Activated CD4-positive, alpha-beta T cell treated with anti-CD3 and anti-CD28 coated beads for 36 hours (primary cell): Measurements from ENCODE around the gene INPP5D. TPM values are rescaled to one million over a fixed set of nuclear protein-coding genes. Genes with fewer than 3 reads are reported as not detected.

ENCODE experiments used
- ATAC-seq: fragments of 200-7000 bp; cut with Tn5 transposase; one replicate; pipeline ENCODE4 v1.10.0; 2021; ENCODE audit warnings: mild to moderate bottlenecking, moderate library complexity
- CTCF ChIA-PET: fragments of 350-600 bp; sonication (Branson Sonifier 250); formaldehyde crosslinking; loops from one replicate; lab custom pipeline; 2021; ENCODE audit warnings: antibody characterized with exemption; lab: Charles Lee
- POLR2A ChIA-PET: fragments of 350-600 bp; sonication (Branson Sonifier 250); formaldehyde crosslinking; loops from one replicate; lab custom pipeline; 2021; ENCODE audit warnings: antibody characterized with exemption, inconsistent platforms; lab: Charles Lee
- DNase-seq: peaks from one replicate; pipeline ENCODE4 v3.0.0-alpha.2; 2020
- H3K27ac Mint-ChIP-seq: one replicate; pipeline ENCODE4 v1.8.0; 2021; ENCODE audit warnings: mixed read lengths
- H3K27me3 Mint-ChIP-seq: one replicate; pipeline ENCODE4 v1.8.0; 2021; ENCODE audit warnings: mixed read lengths
- H3K36me3 Mint-ChIP-seq: one replicate; pipeline ENCODE4 v1.8.0; 2021; ENCODE audit warnings: low read depth, mixed read lengths
- H3K4me1 Mint-ChIP-seq: one replicate; pipeline ENCODE4 v1.8.0; 2021; ENCODE audit warnings: mixed read lengths
- H3K4me3 Mint-ChIP-seq: one replicate; pipeline ENCODE4 v1.8.0; 2021; ENCODE audit warnings: mild to moderate bottlenecking, moderate library complexity, mixed read lengths
- H3K9me3 Mint-ChIP-seq: one replicate; pipeline ENCODE4 v1.8.0; 2021; ENCODE audit warnings: low read depth, mixed read lengths
- intact Hi-C, 2 experiments: fragments of 100-400 bp; cut with DNase I in 1 of 2; cut with micrococcal nuclease in 1 of 2; formaldehyde crosslinking; loops; one replicate each; pipeline versions ENCODE4 v1.14.2 to v1.15.1; 2022 to 2024; cut with DNase I, micrococcal nuclease
- total RNA-seq, 2 experiments: library from RNA; stranded (reverse); gene quantifications; one replicate each; pipeline ENCODE4 v1.2.3, GENCODE V29; 2021

Gene INPP5D
- total RNA-seq, 2 experiments from 2014 or later = 40.5 to 53.4 TPM

GRCh38 chr2:233228376-233228775 lies 168.2 kb downstream of the INPP5D start:
- ChIA-PET POLR2A (no interaction called here), CTCF (interaction anchor here (0.7 to 1.5 kb wide), 2 partner anchors 174 to 391 kb away, joined by 4 read pairs; no protein-coding TSS in a partner anchor)
- H3K27ac Mint-ChIP-seq = no peak overlapping the region
- DNase-seq = no peak
- H3K9me3 Mint-ChIP-seq = no peaks in the 10 kb centered on the region
- ATAC-seq = no peak
- intact Hi-C loops = no loop called here
- no peak overlapping the region for H3K4me3 Mint-ChIP-seq
- peaks cover 22% of the 10 kb centered on the region for H3K4me1 Mint-ChIP-seq
- H3K27me3 Mint-ChIP-seq = no peaks in the 10 kb centered on the region
- no peaks in the 10 kb centered on the region for H3K36me3 Mint-ChIP-seq

- Mint-ChIP-seq H3K9me3 (no peaks in the 10 kb centered on the region), H3K4me3 (peak overlapping the region; percentile 16), H3K36me3 (no peaks in the 10 kb centered on the region), H3K27ac (peak overlapping the region; percentile 72), H3K4me1 (peaks cover 31% of the 10 kb centered on the region), H3K27me3 (no peaks in the 10 kb centered on the region)
- ChIA-PET POLR2A (interaction anchor here (0.7 to 0.9 kb wide), 2 partner anchors 34 to 170 kb away, joined by 4 to 5 read pairs; no protein-coding TSS in a partner anchor), CTCF (interaction anchor here (1.2 to 2.0 kb wide), 3 partner anchors 10 to 181 kb away, joined by 3 to 7 read pairs (median 5); no protein-coding TSS in a partner anchor)
- ATAC-seq (no peak), DNase-seq (no peak)
- intact Hi-C loops = loop anchor here (1.0 to 5.0 kb wide), 4 partner anchors 14 to 171 kb away; partner anchors contain the start of gene INPP5D (in 2 of the 2)
Measured at GRCh38 chr2:233233618-233234230, 173.6 kb downstream of the INPP5D start.

- DNase-seq (peak; percentile 45), ATAC-seq (peak; percentile 27)
- Mint-ChIP-seq H3K27me3 (no peaks in the 10 kb centered on the region), H3K9me3 (no peaks in the 10 kb centered on the region), H3K36me3 (no peaks in the 10 kb centered on the region), H3K4me3 (peak overlapping the region; percentile 16), H3K4me1 (peaks cover 37% of the 10 kb centered on the region), H3K27ac (peak overlapping the region; percentile 72)
- POLR2A ChIA-PET = interaction anchor here (0.7 to 0.9 kb wide), 2 partner anchors 33 to 170 kb away, joined by 4 to 5 read pairs; no protein-coding TSS in a partner anchor
- CTCF ChIA-PET = interaction anchor here (1.2 to 2.0 kb wide), 4 partner anchors 9 to 181 kb away, joined by 3 to 7 read pairs (median 6); no protein-coding TSS in a partner anchor
- intact Hi-C loops = loop anchor here (1.0 to 5.0 kb wide), 4 partner anchors 13 to 172 kb away; partner anchors contain the start of gene INPP5D (in 2 of the 2)
Measured at GRCh38 chr2:233234264-233234663, 174.1 kb downstream of the INPP5D start.

GRCh38 chr2:233234996-233235395 lies 174.9 kb downstream of the INPP5D start:
- H3K4me1 Mint-ChIP-seq = peaks cover 42% of the 10 kb centered on the region
- no peak overlapping the region for H3K27ac Mint-ChIP-seq
- DNase-seq (no peak), ATAC-seq (no peak)
- intact Hi-C loops = loop anchor here (1.0 to 5.0 kb wide), 4 partner anchors 12 to 173 kb away; partner anchors contain the start of gene INPP5D (in 2 of the 2)
- no peaks in the 10 kb centered on the region for H3K27me3 Mint-ChIP-seq
- POLR2A ChIA-PET = no interaction called here
- no peaks in the 10 kb centered on the region for H3K9me3 Mint-ChIP-seq
- no peaks in the 10 kb centered on the region for H3K36me3 Mint-ChIP-seq
- CTCF ChIA-PET = interaction anchor here (0.7 to 2.0 kb wide), 8 partner anchors 8 to 185 kb away, joined by 3 to 7 read pairs (median 3); no protein-coding TSS in a partner anchor
- H3K4me3 Mint-ChIP-seq = no peak overlapping the region

- CTCF ChIA-PET = interaction anchor here (1.0 to 2.5 kb wide), 4 partner anchors 12 to 172 kb away, joined by 3 to 13 read pairs (median 4); partner anchors contain the start of gene ATG16L1
- DNase-seq (no peak), ATAC-seq (no peak)
- no peaks in the 10 kb centered on the region for H3K36me3 Mint-ChIP-seq
- intact Hi-C loops = loop anchor here in 1 of 2 experiments (2.0 kb wide), 1 partner anchor 155 kb away; no protein-coding TSS in a partner anchor
- POLR2A ChIA-PET = interaction anchor here (0.6 kb wide), 1 partner anchor 48 kb away, joined by 3 read pairs; no protein-coding TSS in a partner anchor
- H3K27ac Mint-ChIP-seq = no peak overlapping the region
- no peaks in the 10 kb centered on the region for H3K27me3 Mint-ChIP-seq
- H3K9me3 Mint-ChIP-seq = no peaks in the 10 kb centered on the region
- H3K4me1 Mint-ChIP-seq = peaks cover 42% of the 10 kb centered on the region
- no peak overlapping the region for H3K4me3 Mint-ChIP-seq
Measured at GRCh38 chr2:233235977-233236376, 175.8 kb downstream of the INPP5D start.

GRCh38 chr2:233236820-233237589 lies 176.9 kb downstream of the INPP5D start:
- ATAC-seq (no peak), DNase-seq (no peak)
- Mint-ChIP-seq H3K9me3 (no peaks in the 10 kb centered on the region), H3K27ac (peak overlapping the region; percentile 32), H3K36me3 (no peaks in the 10 kb centered on the region), H3K4me1 (peaks cover 50% of the 10 kb centered on the region), H3K4me3 (no peak overlapping the region), H3K27me3 (no peaks in the 10 kb centered on the region)
- ChIA-PET POLR2A (no interaction called here), CTCF (interaction anchor here (0.7 to 2.5 kb wide), 4 partner anchors 10 to 463 kb away, joined by 3 to 13 read pairs (median 4); partner anchors contain the start of gene ATG16L1)
- intact Hi-C loops = no loop called here

GRCh38 chr2:233240897-233241296 lies 180.8 kb downstream of the INPP5D start:
- Mint-ChIP-seq H3K36me3 (no peaks in the 10 kb centered on the region), H3K4me1 (peaks cover 40% of the 10 kb centered on the region)

GRCh38 chr2:233241803-233242202 lies 181.7 kb downstream of the INPP5D start:
- intact Hi-C loops = no loop called here
- Mint-ChIP-seq H3K36me3 (no peaks in the 10 kb centered on the region), H3K4me1 (peaks cover 46% of the 10 kb centered on the region), H3K4me3 (no peak overlapping the region), H3K27ac (peak overlapping the region; percentile 6), H3K27me3 (no peaks in the 10 kb centered on the region), H3K9me3 (no peaks in the 10 kb centered on the region)
- ATAC-seq (peak; percentile 34), DNase-seq (no peak)
- ChIA-PET POLR2A (no interaction called here), CTCF (interaction anchor here (0.6 to 1.3 kb wide), 2 partner anchors 187 to 478 kb away, joined by 3 to 5 read pairs; no protein-coding TSS in a partner anchor)

More at GRCh38 chr2:233240897-233241296, 180.8 kb downstream of the INPP5D start:
- Mint-ChIP-seq H3K27me3 (no peaks in the 10 kb centered on the region), H3K9me3 (no peaks in the 10 kb centered on the region), H3K27ac (peak overlapping the region; percentile 63), H3K4me3 (no peak overlapping the region)
- intact Hi-C loops = no loop called here
- ATAC-seq (peak; percentile 34), DNase-seq (no peak)
- POLR2A ChIA-PET = no interaction called here
- CTCF ChIA-PET = interaction anchor here (0.6 to 0.7 kb wide), 4 partner anchors 15 to 739 kb away, joined by 3 read pairs; no protein-coding TSS in a partner anchor

- ChIA-PET CTCF (interaction anchor here (0.5 to 1.3 kb wide), 4 partner anchors 8 to 568 kb away, joined by 3 to 7 read pairs (median 4); no protein-coding TSS in a partner anchor), POLR2A (no interaction called here)
- Mint-ChIP-seq H3K36me3 (no peaks in the 10 kb centered on the region), H3K4me1 (peaks cover 51% of the 10 kb centered on the region), H3K27ac (peak overlapping the region; percentile 6), H3K9me3 (no peaks in the 10 kb centered on the region), H3K4me3 (no peak overlapping the region), H3K27me3 (no peaks in the 10 kb centered on the region)
- intact Hi-C loops = no loop called here
- DNase-seq = no peak
- peak; percentile 57 for ATAC-seq
Measured at GRCh38 chr2:233242231-233242927, 182.2 kb downstream of the INPP5D start.

GRCh38 chr2:233243348-233243747 lies 183.2 kb downstream of the INPP5D start:
- Mint-ChIP-seq H3K9me3 (no peaks in the 10 kb centered on the region), H3K27ac (peak overlapping the region; percentile 26), H3K4me3 (no peak overlapping the region), H3K4me1 (peaks cover 60% of the 10 kb centered on the region), H3K27me3 (no peaks in the 10 kb centered on the region), H3K36me3 (no peaks in the 10 kb centered on the region)
- ChIA-PET POLR2A (no interaction called here), CTCF (interaction anchor here (1.2 to 2.1 kb wide), 2 partner anchors 9 to 189 kb away, joined by 7 read pairs; no protein-coding TSS in a partner anchor)
- intact Hi-C loops = no loop called here
- ATAC-seq (no peak), DNase-seq (no peak)
